ENCODE measurements around the gene WDR27.
"Not testable (repeated sequence)": the region's sequence is repeated elsewhere in the genome, so short reads cannot be mapped to it uniquely, and the experiment has no call there.

WDR27 gene

GRCh38 chr6:169434554-169434953 is 267.3 kb downstream of the WDR27 start:
- not testable (repeated sequence) for DNase-seq (ENCODE audit: low read depth)

- DNase-seq (ENCODE audit: low read depth), result no peak
Measured at GRCh38 chr6:169429001-169429400, 272.8 kb downstream of the WDR27 start.

GRCh38 chr6:169428532-169428931 is 273.3 kb downstream of the WDR27 start:
- DNase-seq (ENCODE audit: low read depth), result no peak

- no peak for DNase-seq (ENCODE audit: low read depth)
Measured at GRCh38 chr6:169427856-169428255, 274.0 kb downstream of the WDR27 start.

- no peak for DNase-seq (ENCODE audit: low read depth)
Measured at GRCh38 chr6:169426611-169427010, 275.2 kb downstream of the WDR27 start.

- no peak for DNase-seq (ENCODE audit: low read depth)
Measured at GRCh38 chr6:169425628-169426370, 276.0 kb downstream of the WDR27 start.

- no peak for DNase-seq (ENCODE audit: low read depth)
Measured at GRCh38 chr6:169424821-169425240, 277.0 kb downstream of the WDR27 start.

GRCh38 chr6:169424149-169424804 is 277.6 kb downstream of the WDR27 start:
- DNase-seq (ENCODE audit: low read depth), result no peak

GRCh38 chr6:169421586-169422264 is 280.1 kb downstream of the WDR27 start:
- DNase-seq (ENCODE audit: low read depth), result no peak

GRCh38 chr6:169420912-169421543 is 280.8 kb downstream of the WDR27 start:
- no peak for DNase-seq (ENCODE audit: low read depth)

GRCh38 chr6:169417101-169417500 is 284.7 kb downstream of the WDR27 start:
- no peak for DNase-seq (ENCODE audit: low read depth)

GRCh38 chr6:169416249-169416648 is 285.6 kb downstream of the WDR27 start:
- no peak for DNase-seq (ENCODE audit: low read depth)

- no peak for DNase-seq (ENCODE audit: low read depth)
Measured at GRCh38 chr6:169415179-169415578, 286.6 kb downstream of the WDR27 start.

GRCh38 chr6:169411722-169412121 is 290.1 kb downstream of the WDR27 start:
- DNase-seq (ENCODE audit: low read depth), result no peak

GRCh38 chr6:169411296-169411695 is 290.5 kb downstream of the WDR27 start:
- no peak for DNase-seq (ENCODE audit: low read depth)

- no peak for DNase-seq (ENCODE audit: low read depth)
Measured at GRCh38 chr6:169409742-169410312, 292.0 kb downstream of the WDR27 start.

- no peak for DNase-seq (ENCODE audit: low read depth)
Measured at GRCh38 chr6:169407325-169407724, 294.5 kb downstream of the WDR27 start.
